GM19043 (cell line): ENCODE data around the gene BPIFB4.
"Not testable (repeated sequence)": the region's sequence is repeated elsewhere in the genome, so short reads cannot be mapped to it uniquely, and the experiment has no call there.

Experiments used
- ATAC-seq: cut with Tn5 transposase; IDR thresholded peaks from one replicate; pipeline ENCODE4 v1.9.1; 2021; ENCODE audit warnings: low read depth; ENCODE audit not compliant: unreplicated experiment

Gene BPIFB4

GRCh38 chr20:33079259-33079658, at the start of gene BPIFB4:
Gene BPIFB4, plus strand, starts transcription at chr20:33079643. Its CDS starts 1,884 bp downstream, at chr20:33081527.
- no peak for ATAC-seq

GRCh38 chr20:33030076-33030475, 49.4 kb upstream of the BPIFB4 start:
- ATAC-seq, result no peak

GRCh38 chr20:33030569-33030968, 48.9 kb upstream of the BPIFB4 start:
- no peak for ATAC-seq

GRCh38 chr20:33031531-33031930, 47.9 kb upstream of the BPIFB4 start, which contains the start of gene BPIFB6:
Gene BPIFB6, plus strand, starts transcription at chr20:33031648. Its CDS starts 0 bp downstream, at chr20:33031648.
- no peak for ATAC-seq

- no peak for ATAC-seq
Measured at GRCh38 chr20:33032555-33032954, 46.9 kb upstream of the BPIFB4 start.

- ATAC-seq, result no peak
Measured at GRCh38 chr20:33033381-33033780, 46.1 kb upstream of the BPIFB4 start.

GRCh38 chr20:33034115-33034514, 45.3 kb upstream of the BPIFB4 start:
- no peak for ATAC-seq

GRCh38 chr20:33034901-33035492, 44.4 kb upstream of the BPIFB4 start:
- ATAC-seq, result no peak

- no peak for ATAC-seq
Measured at GRCh38 chr20:33037456-33037855, 42.0 kb upstream of the BPIFB4 start.

- no peak for ATAC-seq
Measured at GRCh38 chr20:33038243-33038642, 41.2 kb upstream of the BPIFB4 start.

GRCh38 chr20:33042430-33042829, 37.0 kb upstream of the BPIFB4 start:
- ATAC-seq, result no peak

- no peak for ATAC-seq
Measured at GRCh38 chr20:33042983-33043730, 36.3 kb upstream of the BPIFB4 start.

GRCh38 chr20:33043731-33044181, 35.7 kb upstream of the BPIFB4 start:
- ATAC-seq, result no peak

- ATAC-seq, result not testable (repeated sequence)
Measured at GRCh38 chr20:33045129-33045721, 34.2 kb upstream of the BPIFB4 start.

- no peak for ATAC-seq
Measured at GRCh38 chr20:33046412-33046811, 33.0 kb upstream of the BPIFB4 start.

- no peak for ATAC-seq
Measured at GRCh38 chr20:33051333-33051732, 28.1 kb upstream of the BPIFB4 start.

- no peak for ATAC-seq
Measured at GRCh38 chr20:33053291-33054106, 25.9 kb upstream of the BPIFB4 start, which contains the start of gene BPIFB3. Gene BPIFB3, plus strand, starts transcription at chr20:33053903. Its CDS starts 1,533 bp downstream, at chr20:33055436.

- ATAC-seq, result no peak
Measured at GRCh38 chr20:33054381-33054780, 25.1 kb upstream of the BPIFB4 start.

- ATAC-seq, result no peak
Measured at GRCh38 chr20:33054791-33055190, 24.7 kb upstream of the BPIFB4 start.

- ATAC-seq, result no peak
Measured at GRCh38 chr20:33059136-33059535, 20.3 kb upstream of the BPIFB4 start.
